T-helper 1 cell (primary cell): Measurements from ENCODE around the gene PIF1.
"Not testable (repeated sequence)": the region's sequence is repeated elsewhere in the genome, so short reads cannot be mapped to it uniquely, and the experiment has no call there.

Experiments used
- DNase-seq, 5 donors: peaks; one replicate each; pipeline ENCODE4 v3.0.0-alpha.2; 2012 to 2020

PIF1 gene

GRCh38 chr15:64809649-64810496 is 15.6 kb downstream of the PIF1 start:
- peak in 4 of 5 donors; percentile 43 to 70 (median 47) for DNase-seq

GRCh38 chr15:64808785-64809453 is 16.5 kb downstream of the PIF1 start:
- no peak for DNase-seq

- DNase-seq = no peak
Measured at GRCh38 chr15:64807751-64808222, 17.7 kb downstream of the PIF1 start.

- DNase-seq = no peak
Measured at GRCh38 chr15:64807051-64807749, 18.2 kb downstream of the PIF1 start.

- DNase-seq = no peak
Measured at GRCh38 chr15:64806509-64806908, 18.9 kb downstream of the PIF1 start.

- no peak for DNase-seq
Measured at GRCh38 chr15:64804619-64805018, 20.8 kb downstream of the PIF1 start.

- no peak for DNase-seq
Measured at GRCh38 chr15:64803526-64803925, 21.9 kb downstream of the PIF1 start.

- no peak for DNase-seq
Measured at GRCh38 chr15:64800476-64800875, 25.0 kb downstream of the PIF1 start.

- not testable (repeated sequence) for DNase-seq
Measured at GRCh38 chr15:64798905-64799304, 26.5 kb downstream of the PIF1 start.

- not testable (repeated sequence) for DNase-seq
Measured at GRCh38 chr15:64795921-64796320, 29.5 kb downstream of the PIF1 start.

GRCh38 chr15:64795299-64795698 is 30.1 kb downstream of the PIF1 start:
- not testable (repeated sequence) for DNase-seq

- no peak for DNase-seq
Measured at GRCh38 chr15:64792282-64792681, 33.2 kb downstream of the PIF1 start.

- DNase-seq = no peak
Measured at GRCh38 chr15:64791401-64791800, 34.0 kb downstream of the PIF1 start.

- DNase-seq = no peak
Measured at GRCh38 chr15:64783796-64784195, 41.7 kb downstream of the PIF1 start.

- DNase-seq = no peak
Measured at GRCh38 chr15:64782751-64783150, 42.7 kb downstream of the PIF1 start.

GRCh38 chr15:64781299-64781698 is 44.1 kb downstream of the PIF1 start:
- DNase-seq = no peak

- no peak for DNase-seq
Measured at GRCh38 chr15:64780600-64781156, 44.8 kb downstream of the PIF1 start.

- DNase-seq = no peak
Measured at GRCh38 chr15:64779630-64780029, 45.8 kb downstream of the PIF1 start.

GRCh38 chr15:64779024-64779423 is 46.4 kb downstream of the PIF1 start:
- DNase-seq = no peak

GRCh38 chr15:64776402-64776786 is 49.1 kb downstream of the PIF1 start:
- DNase-seq = no peak

GRCh38 chr15:64775551-64776401 is 49.7 kb downstream of the PIF1 start, which contains the start of gene RBPMS2:
Gene RBPMS2, minus strand, starts transcription at chr15:64775589. Its CDS starts 270 bp downstream, at chr15:64775319.
- DNase-seq = no peak
